ENCODE measurements around the gene FAR2. TPM values are rescaled to one million over a fixed set of nuclear protein-coding genes. Genes with fewer than 3 reads are reported as not detected.

Gene FAR2
- total RNA-seq, 2 donors from 2014 or later = 42.5 to 96.7 TPM

- H3K27ac Mint-ChIP-seq = no peak overlapping the region
- no peaks in the 10 kb centered on the region for H3K9me3 Mint-ChIP-seq
- Histone ChIP-seq H3K9me3 (ENCODE audit: control insufficient read depth, low read length) (no peaks in the 10 kb centered on the region), H3K27me3 (ENCODE audit: control insufficient read depth, insufficient read depth, low read length, poor library complexity, severe bottlenecking) (no peaks in the 10 kb centered on the region), H3K4me3 (ENCODE audit: low read length) (no peak overlapping the region), H3K9ac (ENCODE audit: extremely low read depth, low read length, poor library complexity, severe bottlenecking) (no peak overlapping the region), H3K36me3 (ENCODE audit: control insufficient read depth, insufficient read depth, low read length) (no peaks in the 10 kb centered on the region), H3K27ac (ENCODE audit: low read depth, low read length) (no peak overlapping the region), H3K4me1 (ENCODE audit: control insufficient read depth, insufficient read depth, low read length) (peaks cover 5% of the 10 kb centered on the region)
- no peak for DNase-seq
- TF ChIP-seq CTCF (conservative IDR thresholded peaks at IDR 0.05) = no peak
- WGBS, 2 experiments (ENCODE audit: insufficient coverage in 1 of 2, insufficient read length in 1 of 2) = 100% methylated on average over 1 of the region's 1 CpG; no CpG with 5 or more reads in 1 of the 2 experiments
- H3K36me3 Mint-ChIP-seq (ENCODE audit: low read depth) = peaks cover 3% of the 10 kb centered on the region
- H3K4me3 Mint-ChIP-seq = no peak overlapping the region
- H3K27me3 Mint-ChIP-seq (ENCODE audit: insufficient read depth) = no peaks in the 10 kb centered on the region
- H3K4me1 Mint-ChIP-seq = peaks cover 62% of the 10 kb centered on the region
Measured at GRCh38 chr12:29152223-29152868, 3.3 kb downstream of the FAR2 start.

DNA sequence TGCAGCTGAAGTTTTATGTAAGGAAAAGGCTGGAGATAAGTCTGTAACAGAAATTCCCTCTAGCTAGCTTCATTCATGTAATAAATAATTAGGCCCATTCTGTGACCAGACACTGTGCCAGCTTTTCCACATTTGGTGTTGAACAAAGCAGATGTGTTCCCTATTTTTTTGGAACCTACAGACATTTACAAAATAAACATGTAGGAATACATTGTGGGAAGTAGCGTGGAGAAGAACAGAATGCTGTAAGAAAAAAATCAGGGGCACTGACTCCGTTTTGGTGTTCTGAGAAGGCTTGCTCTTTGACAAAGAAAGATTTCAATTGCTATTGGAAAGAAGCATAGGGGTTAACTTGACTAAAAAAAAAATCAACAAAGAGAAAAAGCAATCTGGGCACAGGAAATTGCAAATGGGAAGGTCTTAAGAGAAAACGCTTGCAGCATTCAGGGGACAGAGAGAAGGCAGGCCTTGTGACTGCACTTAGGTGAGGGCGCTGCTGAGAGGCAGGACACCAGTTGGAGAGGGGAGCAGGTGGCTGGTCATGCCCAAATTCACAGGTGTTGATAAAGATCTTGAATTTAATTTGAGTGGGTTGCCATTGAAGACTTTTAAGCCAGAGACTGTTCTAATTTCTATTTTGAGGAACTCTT is 4.0 kb downstream of the FAR2 start:
- H3K27ac ChIP-seq (ENCODE audit: low read depth, low read length) = no peak overlapping the region
- 43 to 54% methylated on average over 4 of the region's 4 CpGs for WGBS, 2 experiments (ENCODE audit: insufficient coverage in 1 of 2, insufficient read length in 1 of 2)
- peak; percentile 84 for DNase-seq
- peaks cover 5% of the 10 kb centered on the region for H3K4me1 ChIP-seq (ENCODE audit: control insufficient read depth, insufficient read depth, low read length)
- no peaks in the 10 kb centered on the region for H3K9me3 ChIP-seq (ENCODE audit: control insufficient read depth, low read length)
- Mint-ChIP-seq H3K4me1 (peaks cover 55% of the 10 kb centered on the region), H3K9me3 (no peaks in the 10 kb centered on the region), H3K36me3 (ENCODE audit: low read depth) (peaks cover 3% of the 10 kb centered on the region), H3K27me3 (ENCODE audit: insufficient read depth) (no peaks in the 10 kb centered on the region), H3K27ac (peak overlapping the region; percentile 0), H3K4me3 (no peak overlapping the region)
- H3K36me3 ChIP-seq (ENCODE audit: control insufficient read depth, insufficient read depth, low read length) = no peaks in the 10 kb centered on the region
- no peaks in the 10 kb centered on the region for H3K27me3 ChIP-seq (ENCODE audit: control insufficient read depth, insufficient read depth, low read length, poor library complexity, severe bottlenecking)
- H3K9ac ChIP-seq (ENCODE audit: extremely low read depth, low read length, poor library complexity, severe bottlenecking) = no peak overlapping the region
- TF ChIP-seq CTCF (conservative IDR thresholded peaks at IDR 0.05) = peak; percentile 51
- no peak overlapping the region for H3K4me3 ChIP-seq (ENCODE audit: low read length)

- H3K27me3 ChIP-seq (ENCODE audit: control insufficient read depth, insufficient read depth, low read length, poor library complexity, severe bottlenecking) = no peaks in the 10 kb centered on the region
- no peaks in the 10 kb centered on the region for H3K9me3 ChIP-seq (ENCODE audit: control insufficient read depth, low read length)
- no peaks in the 10 kb centered on the region for H3K36me3 ChIP-seq (ENCODE audit: control insufficient read depth, insufficient read depth, low read length)
- no peak overlapping the region for H3K27ac ChIP-seq (ENCODE audit: low read depth, low read length)
- no peaks in the 10 kb centered on the region for H3K27me3 Mint-ChIP-seq (ENCODE audit: insufficient read depth)
- WGBS, 2 experiments (ENCODE audit: insufficient coverage in 1 of 2, insufficient read length in 1 of 2) = 50 to 58% methylated on average over 1 of the region's 1 CpG
- peak overlapping the region; percentile 16 for H3K27ac Mint-ChIP-seq
- peaks cover 5% of the 10 kb centered on the region for H3K4me1 ChIP-seq (ENCODE audit: control insufficient read depth, insufficient read depth, low read length)
- H3K4me1 Mint-ChIP-seq = peaks cover 56% of the 10 kb centered on the region
- H3K9ac ChIP-seq (ENCODE audit: extremely low read depth, low read length, poor library complexity, severe bottlenecking) = no peak overlapping the region
- peak; percentile 55 for DNase-seq
- no peak overlapping the region for H3K4me3 Mint-ChIP-seq
- no peaks in the 10 kb centered on the region for H3K9me3 Mint-ChIP-seq
- H3K36me3 Mint-ChIP-seq (ENCODE audit: low read depth) = peaks cover 12% of the 10 kb centered on the region
- TF ChIP-seq CTCF (conservative IDR thresholded peaks at IDR 0.05) = no peak
- no peak overlapping the region for H3K4me3 ChIP-seq (ENCODE audit: low read length)
Measured at GRCh38 chr12:29155079-29155478, 6.0 kb downstream of the FAR2 start.
